Cerebellar nuclear complex (tissue), 1 donor: ENCODE results near the gene NAMPT.
"Not testable (repeated sequence)": the region's sequence is repeated elsewhere in the genome, so short reads cannot be mapped to it uniquely, and the experiment has no call there.

Source experiments
- DNase-seq, 2 experiments: peaks; one replicate each; lab custom pipeline; 2025; lab: John Stamatoyannopoulos, UW

The NAMPT gene

DNA sequence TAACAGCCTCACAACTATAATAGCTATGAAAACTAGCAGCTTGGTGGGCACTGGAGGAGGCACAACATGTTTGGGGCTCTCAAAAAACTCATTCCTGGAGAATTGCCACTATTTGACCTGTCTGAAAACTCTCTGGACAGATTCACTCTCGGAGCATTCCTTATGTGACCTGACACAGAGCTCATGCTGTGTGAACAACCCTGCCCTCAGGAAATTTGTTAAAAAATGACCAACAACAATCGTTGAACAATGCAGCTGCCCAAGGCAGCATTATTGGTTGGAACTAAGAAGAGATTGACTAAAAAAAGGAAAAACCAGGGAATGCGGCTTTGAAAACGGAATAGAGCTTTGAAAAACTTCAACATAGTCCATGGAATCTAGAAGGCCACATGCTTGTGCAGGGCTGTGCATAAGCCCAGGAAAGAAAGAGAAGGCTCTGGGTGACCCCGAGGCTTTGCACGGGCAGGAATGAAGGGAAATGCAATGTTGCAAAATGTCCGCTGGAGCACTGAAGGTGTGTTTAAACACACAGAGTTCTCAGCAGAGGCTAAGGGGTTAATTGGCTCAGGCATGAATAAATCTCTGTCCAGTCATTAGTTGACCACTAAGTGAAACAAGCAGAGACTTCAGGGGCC is 52.8 kb downstream of the NAMPT start:
- no peak for DNase-seq

DNA sequence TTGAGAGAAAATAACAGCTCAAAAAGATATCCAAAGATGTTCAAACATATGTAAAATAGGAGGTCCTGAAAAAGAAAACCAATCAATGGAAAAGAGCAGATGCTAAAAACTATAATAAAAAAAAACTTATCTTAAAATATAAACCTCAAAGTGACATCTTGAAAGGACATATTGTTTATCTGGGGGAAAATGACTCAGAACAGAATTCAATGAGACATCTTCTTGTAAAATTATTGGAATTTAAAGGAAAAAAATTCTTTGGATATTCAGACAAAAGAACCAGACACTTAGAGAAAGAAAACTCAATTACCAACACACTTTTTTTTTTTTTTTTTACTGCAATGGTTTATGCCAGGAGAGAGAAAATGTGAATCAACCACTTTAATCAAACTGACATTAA is 58.9 kb downstream of the NAMPT start:
- no peak for DNase-seq

GRCh38 chr7:106224797-106225196 is 60.0 kb downstream of the NAMPT start:
- DNase-seq = no peak

DNA sequence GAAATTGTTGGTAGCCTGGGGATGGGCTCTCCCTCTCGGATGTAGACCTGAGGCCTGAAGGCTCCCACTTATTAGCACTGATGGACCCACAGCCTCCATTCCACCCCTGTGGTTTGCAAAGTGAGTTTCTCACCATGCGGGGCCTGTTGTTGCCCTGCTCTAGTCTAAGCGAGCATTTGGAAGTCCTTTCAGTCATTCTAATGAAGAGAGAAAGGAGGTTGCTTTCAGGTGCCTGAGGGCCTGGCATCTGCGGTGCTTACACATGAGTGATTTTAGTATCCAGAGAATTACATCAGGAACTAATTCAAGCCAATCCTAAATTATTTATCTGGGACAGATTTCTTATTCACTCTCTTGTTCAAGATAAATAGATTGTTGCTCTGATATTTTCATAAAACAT is 61.6 kb downstream of the NAMPT start:
- peak in 1 of 2 experiments; percentile 10 for DNase-seq

- no peak for DNase-seq
These were observed 62.2 kb downstream of the NAMPT start for GRCh38 chr7:106222545-106222944.

DNA sequence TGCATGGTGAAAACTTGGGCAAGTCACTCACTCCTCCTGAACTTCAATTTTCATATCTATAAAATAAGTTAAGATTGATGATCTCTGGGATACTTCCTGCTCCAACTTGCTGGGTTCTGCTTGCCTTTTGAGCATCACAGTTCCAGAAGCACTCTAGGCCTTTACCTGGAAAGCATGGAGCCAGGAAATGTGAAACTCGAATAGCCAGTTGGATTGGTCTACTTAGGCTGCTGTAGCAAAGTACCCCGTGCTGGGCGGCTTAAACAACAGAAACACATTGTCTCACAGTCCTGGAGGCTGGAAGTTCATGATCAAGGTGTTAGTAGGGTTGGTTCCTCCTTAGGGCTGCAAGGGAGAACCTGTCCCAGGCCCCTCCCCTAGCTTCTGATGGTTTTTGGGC is 64.5 kb downstream of the NAMPT start:
- no peak for DNase-seq

- no peak for DNase-seq
These were observed 65.6 kb downstream of the NAMPT start for GRCh38 chr7:106219170-106219569.

GRCh38 chr7:106218546-106218945 is 66.2 kb downstream of the NAMPT start:
- no peak for DNase-seq

DNA sequence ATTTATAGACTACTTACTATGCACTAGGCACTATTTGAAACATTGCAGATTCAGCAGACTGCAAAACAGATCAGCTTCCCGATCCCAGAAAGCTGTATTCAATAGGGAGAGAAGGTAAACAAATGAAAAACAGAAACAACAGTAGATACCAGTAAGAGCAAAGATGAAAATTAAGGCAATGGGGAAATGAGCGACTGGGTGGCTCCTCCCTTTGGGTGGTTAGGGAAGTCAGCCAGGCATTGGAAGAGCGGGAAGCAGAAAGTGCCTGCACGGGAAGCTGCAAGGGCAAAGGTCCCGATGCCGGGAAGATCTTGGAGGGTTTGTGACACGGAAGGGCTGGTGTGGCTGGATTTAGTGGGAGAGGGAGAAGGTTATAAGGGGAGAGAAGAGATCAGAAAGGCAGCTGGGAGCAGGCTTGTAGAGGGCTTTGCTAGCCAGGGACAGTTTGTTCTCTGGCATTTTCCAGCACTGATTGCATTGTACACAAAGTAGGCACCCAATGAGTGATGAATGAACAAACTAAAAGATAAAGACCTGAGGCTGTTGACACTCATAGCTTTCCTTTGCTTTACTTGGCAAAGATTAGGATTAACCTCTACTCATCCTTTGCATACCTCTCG is 67.8 kb downstream of the NAMPT start:
- no peak for DNase-seq

DNA sequence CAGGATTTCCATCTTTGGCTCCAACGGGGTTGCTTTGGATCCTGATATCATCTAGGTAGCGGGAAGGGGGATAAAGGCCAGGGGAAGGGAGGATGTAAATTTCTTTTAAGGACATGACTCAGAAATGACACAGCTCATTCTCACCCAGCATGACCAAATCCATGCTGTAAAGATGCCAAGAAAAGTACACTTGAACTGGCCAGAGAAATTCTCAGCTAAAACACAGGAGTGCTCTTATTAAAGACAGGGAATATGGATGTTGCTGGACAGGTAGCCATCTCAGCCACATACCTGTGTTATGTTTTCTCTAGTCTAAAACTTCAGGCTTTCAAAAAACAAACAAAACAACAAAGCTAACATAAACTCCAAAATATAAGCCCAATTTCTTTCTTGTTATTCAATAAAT is 68.3 kb downstream of the NAMPT start:
- no peak for DNase-seq

- no peak for DNase-seq
These were observed 68.8 kb downstream of the NAMPT start for GRCh38 chr7:106215868-106216516.

GRCh38 chr7:106208944-106209343 is 75.8 kb downstream of the NAMPT start:
- not testable (repeated sequence) for DNase-seq

DNA sequence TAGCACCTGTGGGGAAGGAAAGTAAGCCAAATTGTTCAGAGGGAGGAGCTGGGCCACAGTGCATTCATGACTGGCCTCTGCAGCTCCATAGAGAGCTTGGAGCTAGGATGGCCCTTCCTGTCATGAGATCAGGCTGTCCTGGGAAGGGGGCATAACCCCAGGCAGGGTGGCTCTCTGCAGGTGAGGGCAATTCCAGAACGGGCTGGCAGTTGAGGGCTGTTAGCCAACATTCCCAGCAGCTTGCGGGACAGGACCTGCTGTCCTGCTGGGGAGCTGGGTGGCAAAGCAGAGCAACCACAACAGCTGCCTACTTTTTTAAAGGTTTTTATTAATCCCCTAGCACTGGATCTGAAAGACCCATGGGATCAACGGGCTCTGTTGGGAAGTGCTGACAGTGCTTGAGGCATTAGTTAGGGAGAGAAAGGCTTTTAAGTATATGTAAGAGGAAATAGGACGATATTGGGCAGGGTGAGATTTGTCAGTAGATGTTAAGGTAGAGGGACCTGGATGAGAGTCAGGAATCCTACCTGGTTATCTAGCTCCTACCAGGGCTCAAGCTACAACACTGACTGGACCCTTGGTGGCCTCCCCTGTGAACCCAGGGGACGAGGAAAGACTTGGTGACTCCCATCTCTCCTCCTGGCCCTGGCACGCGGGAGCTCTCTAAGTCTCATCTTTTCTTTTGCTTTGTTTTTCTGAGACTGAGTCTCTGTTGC is 77.8 kb downstream of the NAMPT start:
- no peak for DNase-seq

GRCh38 chr7:106205621-106206222 is 79.1 kb downstream of the NAMPT start:
- no peak for DNase-seq

- no peak for DNase-seq
These were observed 81.3 kb downstream of the NAMPT start for GRCh38 chr7:106203473-106203872.

DNA sequence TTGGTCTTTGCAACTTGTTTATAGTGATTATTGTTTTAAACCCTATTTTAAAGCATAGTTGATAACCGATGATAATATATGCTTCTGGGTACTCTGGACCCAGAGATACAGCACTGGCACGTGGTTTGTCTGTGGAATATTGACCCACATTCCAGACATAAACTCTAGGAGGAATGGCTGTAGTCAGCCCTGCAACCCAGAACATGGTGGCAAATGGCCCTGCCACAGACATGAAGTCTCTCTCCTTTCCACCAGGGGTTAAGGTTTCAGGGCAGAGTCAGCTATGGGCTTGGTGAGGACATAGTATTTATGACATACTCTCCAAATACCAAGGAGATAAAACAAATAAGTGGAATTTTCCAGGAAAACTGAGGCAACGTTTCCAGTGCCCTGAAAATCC is 83.6 kb downstream of the NAMPT start:
- no peak for DNase-seq

GRCh38 chr7:106199813-106200364 is 84.9 kb downstream of the NAMPT start:
- DNase-seq = no peak

DNA sequence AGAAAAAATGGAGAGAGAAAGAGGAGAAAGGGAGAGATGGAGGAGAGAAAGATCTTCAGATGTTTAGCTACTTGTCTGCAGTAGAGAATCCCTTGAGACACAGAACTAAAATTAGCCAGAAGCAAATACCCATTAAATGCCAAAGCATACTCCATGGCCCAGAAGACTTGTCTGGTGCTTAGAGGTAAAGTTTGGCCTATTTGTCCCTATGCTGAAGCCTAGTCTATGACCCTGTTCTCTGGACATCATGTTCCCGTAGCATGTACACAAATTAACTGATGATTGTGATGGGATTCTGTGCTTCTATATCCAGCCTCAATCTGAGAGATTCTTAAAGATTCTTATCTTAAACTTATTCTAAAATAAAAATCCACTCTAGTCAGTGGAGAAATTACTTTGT is 85.8 kb downstream of the NAMPT start:
- no peak for DNase-seq
